Heart right ventricle (tissue), 16 donors: ENCODE data around the gene PKP1. TPM values are rescaled to one million over a fixed set of nuclear protein-coding genes. Genes with fewer than 3 reads are reported as not detected.
A peak's percentile ranks its signal among the peaks of the same experiment; 100 is the strongest.
"Not testable (repeated sequence)": the region's sequence is repeated elsewhere in the genome, so short reads cannot be mapped to it uniquely, and the experiment has no call there.

Experiments used
- ATAC-seq, 8 donors: fragments of 200-7000 bp; cut with Tn5 transposase; one replicate each; pipeline ENCODE4 v1.9.1; 2020; ENCODE audit warnings: mild to moderate bottlenecking in 8 of 8, moderate library complexity in 8 of 8, moderate number of reproducible peaks in 1 of 8
- DNase-seq, 2 donors: peaks; one replicate each; pipeline ENCODE4 v3.0.0-alpha.2; 2020
- H3K27ac ChIP-seq, 10 donors: fragments of 200-600 bp; sonication (generic) in 2 of 10; one replicate each; pipeline versions ENCODE4 v1.5.0 to v1.8.0; 2020 to 2022; ENCODE audit warnings: mild to moderate bottlenecking in 3 of 10
- H3K27me3 ChIP-seq, 7 donors: fragments of 200-600 bp; one replicate each; pipeline ENCODE4 v1.8.0; 2021 to 2022; ENCODE audit warnings: mild to moderate bottlenecking in 2 of 7
- H3K36me3 ChIP-seq, 9 donors: fragments of 200-600 bp; sonication (generic) in 1 of 9; one replicate each; pipeline versions ENCODE4 v1.5.0 to v1.8.0; 2020 to 2022; ENCODE audit warnings: mild to moderate bottlenecking in 2 of 9
- H3K4me1 ChIP-seq, 9 donors: fragments of 200-600 bp; sonication (generic) in 1 of 9; one replicate each; pipeline versions ENCODE4 v1.5.0 to v1.8.0; 2020 to 2022; ENCODE audit warnings: mild to moderate bottlenecking in 4 of 9
- H3K4me3 ChIP-seq, 10 donors: fragments of 200-600 bp; sonication (generic) in 2 of 10; one replicate each; pipeline versions ENCODE4 v1.5.0 to v1.8.0; 2020 to 2022; ENCODE audit warnings: mild to moderate bottlenecking in 7 of 10, moderate library complexity in 2 of 10
- H3K9me3 ChIP-seq, 11 donors: fragments of 200-600 bp in 10 of 11; sonication (generic) in 2 of 11; one replicate each; pipeline versions ENCODE4 v1.5.0 to v1.8.0; 2013 to 2022; ENCODE audit warnings: mild to moderate bottlenecking in 2 of 11, control low read depth in 1 of 11, moderate library complexity in 1 of 11
- WGBS, 2 donors: extraction: QIAGEN DNeasy Blood & Tissue Kit; methylation state at CpG; one replicate each; pipeline ENCODE4 v1.1.7; 2013; ENCODE audit warnings: inconsistent platforms in 1 of 2; 5-methylcytosine and 5-hydroxymethylcytosine counted together
- intact Hi-C, 10 donors: fragments of 100-400 bp; cut with DNase I; formaldehyde crosslinking; loops; one replicate each; pipeline versions ENCODE4 v1.11.1 to v1.14.2; 2022
- polyA plus RNA-seq, 2 donors: library from polyadenylated mRNA; stranded (reverse); fragments of 200-250 nt; gene quantifications; one replicate each; pipeline ENCODE4 v1.2.3, GENCODE V29; 2013
- total RNA-seq, 10 donors: library from RNA; stranded (reverse); fragmentation: NEBNext Ultra II Directional in 3 of 10; extraction: Animal tissue kit (Norgen Biotek cat#: 25700) in 3 of 10; gene quantifications; one replicate each; pipeline versions ENCODE4 v1.2.1 to v1.2.4, GENCODE V29; 2021 to 2023
- TF ChIP-seq, protein P1 (sequence below), 9 donors: fragments of 200-600 bp; sonication (generic) in 2 of 9; IDR thresholded peaks; one replicate each; pipeline versions ENCODE4 v1.5.0 to v1.8.0; 2021 to 2022; ENCODE audit warnings: antibody characterized with exemption in 9 of 9, mild to moderate bottlenecking in 5 of 9, moderate library complexity in 1 of 9
- donor health status: Arrhythmogenic right ventricular cardiomyopathy.
- donor health status: ischemic (EF 13 %, LVEDD 7.1; RV severe dilation, severe dysfunction).
- donor health status: healthy with polysubstance abuse.
- donor health status: DM: no; HTN: yes; CAD: no.
- donor health status: DM: no; HTN: no; CAD: no.
- donor health status: ischemic (EF 25% LVEDD 6.9; RV normal size, moderate dysfunction).
- donor health status: ischemic (EF 25% LVEDD 5.7; RV mildly dilated, moderate dysfunction).
- donor health status: healthy.
- donor health status: DM: yes; HTN: yes; CAD: no.
- donor health status: Ischemic cardiomyopathy.
- donor health status: ischemic (EF 35%, LVEDD 5.7; RV mildly dilated, moderate dysfunction).
- donor health status: nonischemic (EF 11% LVEDD 7.7; RV severe dilation, severe dysfunction).
- donor health status: DM: yes; HTN: yes; CAD: no.
- donor health status: PGD.
- donor health status: ischemic (EF 29% LVEDD 5.4; RV normal size, mild dysfunction).
- donor health status: nonischemic (EF 23%, LVEDD 6.1; RV moderate dilation, normal function).

The PKP1 gene
- total and polyA plus RNA-seq, 12 donors = 0.05 to 1.2 (median 0.33) TPM

DNA sequence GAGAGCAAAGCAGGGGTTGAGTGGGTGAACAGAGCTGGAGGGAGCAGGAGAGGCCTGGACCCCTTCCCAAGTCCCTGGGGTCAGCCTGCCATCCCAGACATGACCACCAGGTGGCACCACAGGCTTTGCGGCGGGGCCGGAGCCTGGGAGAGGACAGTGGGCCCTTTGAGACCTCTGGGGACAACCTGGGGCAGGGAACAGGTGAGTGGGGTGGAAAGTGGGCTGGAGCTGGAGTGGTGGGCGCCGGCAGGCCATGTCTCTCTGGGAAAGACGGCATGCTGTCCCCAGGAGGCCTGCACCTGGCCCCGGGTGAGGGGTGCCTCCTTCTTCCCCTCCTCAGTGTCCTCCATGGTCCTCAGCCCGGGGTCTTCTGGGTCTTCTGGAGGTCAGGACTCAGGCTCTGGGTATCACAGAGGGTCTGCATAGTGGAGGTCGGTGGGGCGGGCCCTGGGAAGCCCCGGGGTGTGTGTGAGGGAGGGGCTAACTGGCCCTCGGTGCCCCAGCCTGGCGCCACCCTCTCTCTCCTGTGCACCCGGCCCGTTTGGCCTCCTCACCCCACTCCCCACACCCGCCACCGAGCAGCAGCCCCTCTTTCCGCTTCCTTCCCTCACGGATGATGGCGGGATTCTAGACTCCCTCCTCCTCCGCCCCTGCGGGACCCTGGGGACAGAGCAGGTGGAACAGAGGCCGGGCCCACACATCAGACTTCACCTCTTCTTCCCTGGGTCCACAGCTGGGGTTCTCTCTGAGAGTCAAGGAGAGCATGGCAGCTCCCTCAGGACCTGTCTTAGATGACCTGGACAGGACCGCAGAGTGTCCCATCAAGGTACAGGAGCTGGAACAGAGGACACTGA is 28.5 kb upstream of the PKP1 start:
- TF ChIP-seq, protein P1, sequence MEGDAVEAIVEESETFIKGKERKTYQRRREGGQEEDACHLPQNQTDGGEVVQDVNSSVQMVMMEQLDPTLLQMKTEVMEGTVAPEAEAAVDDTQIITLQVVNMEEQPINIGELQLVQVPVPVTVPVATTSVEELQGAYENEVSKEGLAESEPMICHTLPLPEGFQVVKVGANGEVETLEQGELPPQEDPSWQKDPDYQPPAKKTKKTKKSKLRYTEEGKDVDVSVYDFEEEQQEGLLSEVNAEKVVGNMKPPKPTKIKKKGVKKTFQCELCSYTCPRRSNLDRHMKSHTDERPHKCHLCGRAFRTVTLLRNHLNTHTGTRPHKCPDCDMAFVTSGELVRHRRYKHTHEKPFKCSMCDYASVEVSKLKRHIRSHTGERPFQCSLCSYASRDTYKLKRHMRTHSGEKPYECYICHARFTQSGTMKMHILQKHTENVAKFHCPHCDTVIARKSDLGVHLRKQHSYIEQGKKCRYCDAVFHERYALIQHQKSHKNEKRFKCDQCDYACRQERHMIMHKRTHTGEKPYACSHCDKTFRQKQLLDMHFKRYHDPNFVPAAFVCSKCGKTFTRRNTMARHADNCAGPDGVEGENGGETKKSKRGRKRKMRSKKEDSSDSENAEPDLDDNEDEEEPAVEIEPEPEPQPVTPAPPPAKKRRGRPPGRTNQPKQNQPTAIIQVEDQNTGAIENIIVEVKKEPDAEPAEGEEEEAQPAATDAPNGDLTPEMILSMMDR (IDR thresholded peaks at IDR 0.05) = peak; percentile 87 to 99 (median 95)
- Histone ChIP-seq H3K27ac (no peak overlapping the region), H3K36me3 (no peaks in the 10 kb centered on the region), H3K27me3 (peaks cover 0 to 10% (median 6%) of the 10 kb centered on the region in 7 donors), H3K9me3 (no peaks in the 10 kb centered on the region), H3K4me3 (no peak overlapping the region), H3K4me1 (peaks cover 1 to 7% (median 5%) of the 10 kb centered on the region in 9 donors)
- intact Hi-C loops = loop anchor here (1.0 to 5.0 kb wide), 9 partner anchors 87 to 154 kb away; no protein-coding TSS in a partner anchor
- WGBS, 2 donors = 49 to 55% methylated on average over 24 of the region's 24 CpGs
- ATAC-seq (peak; percentile 64 to 85 (median 78)), DNase-seq (peak; percentile 52 to 70)

DNA sequence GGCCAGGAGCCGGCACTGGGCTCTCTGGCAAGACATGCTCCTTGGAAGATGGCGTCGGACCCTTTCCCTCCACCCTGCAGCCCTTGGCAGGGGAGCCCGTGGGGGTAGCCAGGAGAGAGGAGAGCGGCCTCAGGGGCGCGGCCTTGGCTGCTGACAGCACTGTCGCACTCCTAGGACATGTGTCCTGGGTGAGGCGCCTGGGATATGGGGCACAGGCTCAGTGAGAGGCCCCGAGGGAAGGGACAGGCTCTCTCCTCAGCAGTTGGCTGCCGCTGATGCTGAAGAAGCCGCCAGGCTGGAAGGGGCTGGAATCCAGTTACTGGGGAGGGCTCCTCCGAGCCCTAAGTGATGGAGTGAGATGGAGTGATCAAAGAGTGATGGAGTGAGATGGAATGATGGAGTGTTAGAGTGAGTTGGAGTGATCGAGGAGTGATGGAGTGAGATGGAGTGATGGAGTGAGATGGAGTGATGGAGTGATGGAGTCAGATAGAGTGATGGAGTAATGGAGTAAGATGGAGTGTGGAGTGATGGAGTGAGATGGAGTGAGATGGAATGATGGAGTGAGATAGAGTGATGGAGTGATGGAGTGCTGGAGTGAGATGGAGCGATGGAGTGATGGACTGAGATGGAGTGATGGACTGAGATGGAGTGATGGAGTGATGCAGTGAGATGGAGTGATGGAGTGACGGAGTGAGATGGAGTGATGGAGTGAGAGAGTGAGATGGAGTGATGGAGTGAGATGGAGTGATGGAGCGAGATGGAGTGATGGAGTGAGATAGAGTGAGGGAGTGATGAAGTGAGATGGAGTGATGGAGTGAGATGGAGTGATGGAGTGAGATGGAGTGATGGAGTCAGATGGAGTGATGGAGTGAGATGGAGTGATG is 27.6 kb upstream of the PKP1 start:
- peak in 1 of 8 donors; percentile 9 for ATAC-seq
- DNase-seq = no peak
- no peak overlapping the region for H3K4me3 ChIP-seq
- H3K36me3 ChIP-seq = no peaks in the 10 kb centered on the region
- TF ChIP-seq, protein P1 (IDR thresholded peaks at IDR 0.05) = no peak
- peaks cover 0 to 17% (median 12%) of the 10 kb centered on the region in 7 donors for H3K27me3 ChIP-seq
- WGBS, 2 donors = 84 to 85% methylated on average over 17 of the region's 17 CpGs
- intact Hi-C loops = loop anchor here in 5 of 10 donors (2.0 to 5.0 kb wide), 5 partner anchors 91 to 153 kb away; no protein-coding TSS in a partner anchor
- H3K27ac ChIP-seq = no peak overlapping the region
- no peaks in the 10 kb centered on the region for H3K9me3 ChIP-seq
- H3K4me1 ChIP-seq = peaks cover 6 to 15% (median 11%) of the 10 kb centered on the region in 9 donors

DNA sequence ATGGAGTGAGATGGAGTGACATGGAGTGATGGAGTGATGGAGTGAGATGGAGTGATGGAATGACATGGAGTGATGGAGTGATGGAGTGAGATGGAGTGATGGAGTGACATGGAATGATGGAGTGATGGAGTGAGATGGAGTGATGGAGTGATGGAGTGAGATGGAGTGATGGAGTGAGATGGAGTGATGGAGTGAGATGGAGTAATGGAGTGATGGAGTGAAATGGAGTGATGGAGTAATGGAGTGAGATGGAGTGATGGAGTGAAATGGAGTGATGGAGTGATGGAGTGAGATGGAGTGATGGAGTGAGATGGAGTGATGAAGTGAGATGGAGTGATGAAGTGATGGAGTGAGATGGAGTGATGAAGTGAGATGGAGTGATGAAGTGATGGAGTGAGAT is 25.2 kb upstream of the PKP1 start:
- H3K36me3 ChIP-seq, H3K9me3 ChIP-seq, H3K27ac ChIP-seq, H3K4me3 ChIP-seq, DNase-seq, ATAC-seq: not testable (repeated sequence)
- intact Hi-C loops = loop anchor here in 1 of 10 donors (5.0 kb wide), 1 partner anchor 89 kb away; no protein-coding TSS in a partner anchor
- Histone ChIP-seq H3K27me3 (peaks cover 0 to 30% (median 19%) of the 10 kb centered on the region in 7 donors), H3K4me1 (peaks cover 6 to 15% (median 11%) of the 10 kb centered on the region in 9 donors)

DNA sequence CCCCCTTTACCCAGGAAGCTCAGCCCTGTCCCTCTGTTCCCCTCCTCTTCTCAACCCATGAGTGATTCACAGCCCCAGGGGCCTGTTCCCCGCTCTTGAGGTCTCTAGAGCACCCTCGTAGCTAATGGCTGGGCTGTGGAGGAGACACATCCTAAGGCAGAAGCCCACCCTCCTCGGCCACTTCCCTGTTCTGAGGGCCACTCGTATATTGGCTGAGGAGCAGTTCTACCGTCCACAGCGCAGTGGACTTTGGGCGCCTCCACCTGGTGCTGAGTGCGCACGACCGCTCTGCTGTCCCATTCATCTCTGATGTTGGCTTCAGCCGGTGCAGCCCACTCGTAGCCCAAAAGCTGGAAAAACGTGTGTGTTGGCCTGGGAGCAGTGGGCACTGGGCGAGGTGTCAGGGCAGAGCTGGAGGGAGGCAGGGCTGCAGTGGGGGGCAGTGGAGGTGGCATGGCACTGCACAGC is 24.5 kb upstream of the PKP1 start:
- DNase-seq (no peak), ATAC-seq (no peak)
- no peak overlapping the region for H3K4me3 ChIP-seq
- H3K27ac ChIP-seq = no peak overlapping the region
- whole genome bisulfite sequencing, 2 donors = 90 to 92% methylated on average over 14 of the region's 14 CpGs
- peaks cover 0 to 30% (median 19%) of the 10 kb centered on the region in 7 donors for H3K27me3 ChIP-seq
- intact Hi-C loops = loop anchor here in 1 of 10 donors (5.0 kb wide), 1 partner anchor 89 kb away; no protein-coding TSS in a partner anchor
- no peaks in the 10 kb centered on the region for H3K9me3 ChIP-seq
- peaks cover 6 to 15% (median 11%) of the 10 kb centered on the region in 9 donors for H3K4me1 ChIP-seq
- TF ChIP-seq, protein P1 (IDR thresholded peaks at IDR 0.05) = no peak
- H3K36me3 ChIP-seq = no peaks in the 10 kb centered on the region
